Measurements from ENCODE around the gene CNP. TPM values are rescaled to one million over a fixed set of nuclear protein-coding genes. Genes with fewer than 3 reads are reported as not detected.

CNP gene
- total and polyA plus RNA-seq, 2 of the 8 experiments (the other 6 are each of a cell fraction or from before 2014, with no cell fraction given), result 21.9 to 60.6 TPM

DNA sequence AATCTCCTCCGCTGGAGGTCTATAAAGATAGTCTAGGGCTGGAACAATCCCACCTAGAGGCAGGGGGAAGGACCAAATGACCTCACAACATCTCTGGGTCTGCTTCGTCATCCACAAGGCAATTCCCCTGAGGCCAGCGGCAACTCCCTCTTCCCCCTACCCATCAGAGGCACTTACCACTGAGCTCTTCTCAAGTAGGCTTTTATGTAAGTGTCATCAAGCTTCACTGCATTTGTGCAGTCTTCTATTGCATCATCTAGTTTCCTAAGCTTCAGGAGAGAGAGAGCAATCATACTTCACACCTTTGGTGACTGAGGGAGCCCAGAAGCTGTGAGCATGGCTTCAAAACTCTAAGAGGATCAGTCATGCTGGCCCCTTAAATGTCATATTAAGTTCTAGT lies 21.0 kb downstream of the CNP start:
- no peaks in the 10 kb centered on the region; the same call in 1 of the 2 replicates for H3K23me2 ChIP-seq (ENCODE audit: low read depth, low read length)
- no peak overlapping the region for H3K23ac ChIP-seq (ENCODE audit: insufficient read length)
- POLR2A ChIA-PET (ENCODE audit: partially characterized antibody), result interaction anchor here (1.0 to 2.2 kb wide), 3 partner anchors 15 to 30 kb away, joined by 3 to 6 read pairs (median 4); partner anchors contain the start of gene DNAJC7
- H4K20me1 ChIP-seq (replicated peaks in 1 of 2; ENCODE audit: control insufficient read depth in 1 of 2, insufficient read depth in 2 of 2, low read length in 2 of 2), result peaks cover 7% of the 10 kb centered on the region in 2 experiments
- H3K4me3 ChIP-seq (ENCODE audit: extremely low read depth in 1 of 4, insufficient read depth in 2 of 4, low read depth in 3 of 4, low read length in 4 of 4), result no peak overlapping the region
- H2BK5ac ChIP-seq (ENCODE audit: low read depth, low read length), result no peak overlapping the region
- no peak overlapping the region for H3K9ac ChIP-seq (replicated peaks in 1 of 4; ENCODE audit: extremely low read depth in 1 of 4, low read depth in 3 of 4, low read length in 3 of 4)
- H3K79me1 ChIP-seq (ENCODE audit: low read depth, low read length), result no peaks in the 10 kb centered on the region
- no peak overlapping the region; the same call in 1 of the 2 replicates for H4K8ac ChIP-seq (ENCODE audit: extremely low read depth, insufficient read depth, low read length)
- WGBS, 2 experiments (ENCODE audit: extremely low coverage in 1 of 2, insufficient coverage in 1 of 2, insufficient read length in 1 of 2, insufficient replicate concordance in 2 of 2, low coverage in 1 of 2, low lambda C conversion rate in 2 of 2, missing lambda C conversion rate in 1 of 2), result 90% methylated on average over 3 of the region's 3 CpGs; no CpG with 5 or more reads in 1 of the 2 experiments
- H2BK120ac ChIP-seq (replicated peaks; ENCODE audit: low read depth, low read length), result no peak overlapping the region
- H3K4me2 ChIP-seq (ENCODE audit: insufficient read depth in 1 of 2, low read depth in 2 of 2, low read length in 2 of 2), result no peak overlapping the region
- no peak overlapping the region for H2BK20ac ChIP-seq (ENCODE audit: low read length)
- H3K27ac ChIP-seq (ENCODE audit: low read depth, low read length), result no peak overlapping the region
- H2AK5ac ChIP-seq (ENCODE audit: low read depth, low read length), result no peak overlapping the region
- H2BK12ac ChIP-seq (ENCODE audit: low read depth, low read length), result no peak overlapping the region
- no peaks in the 10 kb centered on the region for H3K79me2 ChIP-seq (ENCODE audit: control insufficient read depth in 1 of 2, insufficient read depth in 2 of 2, low read length in 2 of 2)
- FAIRE-seq (no peak), DNase-seq (ENCODE audit: low read depth in 1 of 2, low spot score in 2 of 2) (no peak)
- no peaks in the 10 kb centered on the region; a peak in 1 of 7 replicates for H3K27me3 ChIP-seq (replicated peaks in 1 of 4; ENCODE audit: control insufficient read depth in 3 of 4, extremely low read depth in 1 of 4, insufficient read depth in 3 of 4, low read length in 3 of 4)
- H3K18ac ChIP-seq (ENCODE audit: extremely low read depth, low read length), result no peak overlapping the region
- no peak overlapping the region for H2BK15ac ChIP-seq (ENCODE audit: low read length)
- no peaks in the 10 kb centered on the region for H3K4me1 ChIP-seq (replicated peaks in 1 of 4; ENCODE audit: control insufficient read depth in 3 of 4, insufficient read depth in 4 of 4, low read length in 3 of 4)
- peaks cover 40 to 96% (median 74%) of the 10 kb centered on the region in 4 experiments for H3K36me3 ChIP-seq (ENCODE audit: control insufficient read depth in 2 of 4, insufficient read depth in 4 of 4, low read length in 3 of 4)
- no peaks in the 10 kb centered on the region for H3K9me3 ChIP-seq (ENCODE audit: insufficient read depth in 2 of 2, low read depth in 1 of 2, low read length in 1 of 2)
- no peak overlapping the region for H3K56ac ChIP-seq (replicated peaks; ENCODE audit: insufficient read length, low read depth, low read length)
- no peak overlapping the region for H4K91ac ChIP-seq (replicated peaks; ENCODE audit: insufficient read length, low read length)
- no peak overlapping the region for H4K5ac ChIP-seq (ENCODE audit: insufficient read length, low read depth, low read length)
- no peak overlapping the region for H3K4ac ChIP-seq (replicated peaks; ENCODE audit: insufficient read length, low read depth, low read length)
- H2AFZ ChIP-seq (ENCODE audit: low read length), result no peak overlapping the region
- CTCF ChIA-PET (ENCODE audit: partially characterized antibody), result interaction anchor here (1.2 to 2.5 kb wide), 2 partner anchors 15 to 21 kb away, joined by 4 to 7 read pairs; no protein-coding TSS in a partner anchor
- H3K14ac ChIP-seq (ENCODE audit: insufficient read length), result no peak overlapping the region
- TF ChIP-seq RAD21 (IDR thresholded peaks at IDR 0.05 in 1 of 2, conservative IDR thresholded peaks at IDR 0.05 in 1 of 2; ENCODE audit: low read depth in 2 of 2, low read length in 2 of 2), result no peak
- no peak for TF ChIP-seq BACH1 (IDR thresholded peaks at IDR 0.05; ENCODE audit: low read length)
- no peak for TF ChIP-seq ASH2L (IDR thresholded peaks at IDR 0.05; ENCODE audit: low read length)

Measured in H1 (cell line).